H1 (cell line): ENCODE results near the gene CENPF. TPM values are rescaled to one million over a fixed set of nuclear protein-coding genes. Genes with fewer than 3 reads are reported as not detected.

ENCODE experiments used
- CTCF ChIA-PET: fragments of 300-600 bp; sonication (Branson Sonifier 250); formaldehyde crosslinking; loops from one replicate; lab custom pipeline; 2021; ENCODE audit not compliant: partially characterized antibody; lab: Charles Lee
- POLR2A ChIA-PET: fragments of 300-600 bp; sonication (Branson Sonifier 250); formaldehyde crosslinking; loops from one replicate; lab custom pipeline; 2021; ENCODE audit warnings: inconsistent platforms; ENCODE audit not compliant: partially characterized antibody; lab: Charles Lee
- DNase-seq, 2 experiments: peaks; one replicate each; pipeline versions ENCODE4 v3.0.0 to v3.0.0-alpha.2; 2010 to 2022; ENCODE audit warnings: low spot score in 2 of 2, low read depth in 1 of 2, mixed read lengths in 1 of 2
- FAIRE-seq: peaks from 2 replicates; lab custom pipeline; 2011; peaks lifted over from hg19 to GRCh38; lab: Jason Lieb, UNC
- H2AFZ ChIP-seq: 2 replicates; pipeline ENCODE4 v1.8.1; 2012; ENCODE audit warnings: low read length, inconsistent platforms
- H2AK5ac ChIP-seq: 2 replicates; pipeline ENCODE4 v1.6.1; 2013; ENCODE audit warnings: low read depth, low read length
- H2BK120ac ChIP-seq: replicated peaks from 2 replicates; pipeline ENCODE3; 2013; ENCODE audit warnings: low read depth, low read length, inconsistent platforms
- H2BK12ac ChIP-seq: 2 replicates; pipeline ENCODE4 v1.6.1; 2013; ENCODE audit warnings: low read depth, low read length
- H2BK15ac ChIP-seq: 2 replicates; pipeline ENCODE4 v1.6.1; 2013; ENCODE audit warnings: low read length
- H2BK20ac ChIP-seq: 2 replicates; pipeline ENCODE4 v1.6.1; 2013; ENCODE audit warnings: low read length
- H2BK5ac ChIP-seq: 2 replicates; pipeline ENCODE4 v1.6.1; 2013; ENCODE audit warnings: low read depth, low read length
- H3K14ac ChIP-seq: 2 replicates; pipeline ENCODE4 v1.6.1; 2013; ENCODE audit warnings: inconsistent platforms; ENCODE audit not compliant: insufficient read length
- H3K18ac ChIP-seq: 2 replicates; pipeline ENCODE4 v1.6.1; 2013; ENCODE audit warnings: low read length; ENCODE audit errors: extremely low read depth
- H3K23ac ChIP-seq: 2 replicates; pipeline ENCODE4 v1.6.1; 2013; ENCODE audit warnings: inconsistent platforms; ENCODE audit not compliant: insufficient read length
- H3K23me2 ChIP-seq: 2 replicates; pipeline ENCODE4 v1.6.1; 2013; ENCODE audit warnings: low read depth, low read length
- H3K27ac ChIP-seq: 2 replicates; pipeline ENCODE4 v1.6.1; 2011; ENCODE audit warnings: low read depth, low read length, inconsistent platforms
- H3K27me3 ChIP-seq, 4 experiments: replicated peaks in 1 of 4; 1 replicate in 1 of 4; 2 replicates in 3 of 4; pipeline versions ENCODE4 v1.6.1 to v1.8.1; 2011 to 2013; ENCODE audit warnings: low read length in 3 of 4, mild to moderate bottlenecking in 3 of 4, inconsistent platforms in 2 of 4, mixed read lengths in 2 of 4, moderate library complexity in 1 of 4; ENCODE audit not compliant: control insufficient read depth in 3 of 4, insufficient read depth in 3 of 4; ENCODE audit errors: extremely low read depth in 1 of 4
- H3K36me3 ChIP-seq, 4 experiments: 2 replicates each; pipeline versions ENCODE4 v1.6.1 to v1.8.1; 2011 to 2013; ENCODE audit warnings: mild to moderate bottlenecking in 4 of 4, low read length in 3 of 4, moderate library complexity in 2 of 4, control low read depth in 1 of 4, inconsistent platforms in 1 of 4; ENCODE audit not compliant: insufficient read depth in 4 of 4, control insufficient read depth in 2 of 4
- H3K4ac ChIP-seq: replicated peaks from 2 replicates; pipeline ENCODE3; 2013; ENCODE audit warnings: low read length, low read depth, mixed read lengths, inconsistent platforms; ENCODE audit not compliant: insufficient read length
- H3K4me1 ChIP-seq, 4 experiments: replicated peaks in 1 of 4; 1 replicate in 1 of 4; 2 replicates in 3 of 4; pipeline versions ENCODE4 v1.6.1 to v1.8.1; 2011 to 2013; ENCODE audit warnings: low read length in 3 of 4, inconsistent platforms in 2 of 4, mixed read lengths in 1 of 4; ENCODE audit not compliant: insufficient read depth in 4 of 4, control insufficient read depth in 3 of 4
- H3K4me2 ChIP-seq, 2 experiments: 2 replicates each; pipeline versions ENCODE4 v1.6.1 to v1.8.1; 2011 to 2013; ENCODE audit warnings: low read depth in 2 of 2, low read length in 2 of 2, control low read depth in 1 of 2, inconsistent platforms in 1 of 2, mild to moderate bottlenecking in 1 of 2; ENCODE audit not compliant: insufficient read depth in 1 of 2
- H3K4me3 ChIP-seq, 4 experiments: fragments of 200-600, 300-600 bp in 1 of 4; sonication (generic), shearing (Covaris generic), sonication (Bioruptor Twin) in 1 of 4; 2 replicates each; pipeline versions ENCODE4 v1.5.1 to v1.8.1; 2011 to 2016; ENCODE audit warnings: low read length in 4 of 4, low read depth in 3 of 4, control low read depth in 2 of 4, inconsistent platforms in 2 of 4, mild to moderate bottlenecking in 2 of 4, mixed read lengths in 1 of 4, moderate library complexity in 1 of 4; ENCODE audit not compliant: insufficient read depth in 2 of 4; ENCODE audit errors: extremely low read depth in 1 of 4
- H3K56ac ChIP-seq: replicated peaks from 2 replicates; pipeline ENCODE3; 2013; ENCODE audit warnings: low read depth, mild to moderate bottlenecking, mixed read lengths, low read length, inconsistent platforms; ENCODE audit not compliant: insufficient read length
- H3K79me1 ChIP-seq: 2 replicates; pipeline ENCODE4 v1.6.1; 2013; ENCODE audit warnings: low read depth, low read length, control low read depth
- H3K79me2 ChIP-seq, 2 experiments: 2 replicates each; pipeline versions ENCODE4 v1.6.1 to v1.8.1; 2012 to 2013; ENCODE audit warnings: low read length in 2 of 2, mild to moderate bottlenecking in 2 of 2, inconsistent platforms in 1 of 2; ENCODE audit not compliant: insufficient read depth in 2 of 2, control insufficient read depth in 1 of 2
- H3K9ac ChIP-seq, 4 experiments: replicated peaks in 1 of 4; 1 replicate in 1 of 4; 2 replicates in 3 of 4; pipeline versions ENCODE4 v1.6.1 to v1.8.1; 2011 to 2013; ENCODE audit warnings: low read depth in 3 of 4, low read length in 3 of 4, control low read depth in 2 of 4, mild to moderate bottlenecking in 2 of 4, moderate library complexity in 2 of 4, inconsistent platforms in 1 of 4; ENCODE audit errors: extremely low read depth in 1 of 4
- H3K9me3 ChIP-seq, 2 experiments: 2 replicates each; pipeline versions ENCODE4 v1.6.1 to v1.8.1; 2012 to 2013; ENCODE audit warnings: mild to moderate bottlenecking in 2 of 2, moderate library complexity in 2 of 2, control low read depth in 1 of 2, inconsistent platforms in 1 of 2, low read depth in 1 of 2, low read length in 1 of 2, mixed read lengths in 1 of 2; ENCODE audit not compliant: insufficient read depth in 2 of 2
- H4K20me1 ChIP-seq, 2 experiments: replicated peaks in 1 of 2; 2 replicates each; pipeline versions ENCODE3 to v1.8.1; 2011 to 2013; ENCODE audit warnings: inconsistent platforms in 2 of 2, low read length in 2 of 2, mild to moderate bottlenecking in 1 of 2; ENCODE audit not compliant: insufficient read depth in 2 of 2, control insufficient read depth in 1 of 2
- H4K5ac ChIP-seq: 2 replicates; pipeline ENCODE4 v1.6.1; 2013; ENCODE audit warnings: low read length, low read depth, mixed read lengths, inconsistent platforms; ENCODE audit not compliant: insufficient read length
- H4K8ac ChIP-seq: 2 replicates; pipeline ENCODE4 v1.8.0; 2013; ENCODE audit warnings: mild to moderate bottlenecking, moderate library complexity, low read length, inconsistent platforms; ENCODE audit not compliant: insufficient read depth; ENCODE audit errors: extremely low read depth
- H4K91ac ChIP-seq: replicated peaks from 2 replicates; pipeline ENCODE3; 2013; ENCODE audit warnings: low read length, mixed read lengths, inconsistent platforms; ENCODE audit not compliant: insufficient read length
- ATF2 ChIP-seq: IDR thresholded peaks from 2 replicates; pipeline ENCODE4 v1.6.1; 2012; ENCODE audit warnings: low read length, inconsistent platforms
- CTBP2 ChIP-seq: IDR thresholded peaks from 2 replicates; pipeline ENCODE4 v1.7.0; 2011; ENCODE audit warnings: borderline replicate concordance, mild to moderate bottlenecking, moderate library complexity, mixed read lengths, low read length; ENCODE audit not compliant: insufficient read depth, insufficient read length
- CTCF ChIP-seq, 3 experiments: IDR thresholded peaks; 1 replicate in 2 of 3; 2 replicates in 1 of 3; pipeline versions ENCODE4 v1.5.1 to v1.6.1; 2011; ENCODE audit warnings: low read length in 3 of 3, mild to moderate bottlenecking in 3 of 3, inconsistent platforms in 2 of 3, low read depth in 1 of 3, moderate library complexity in 1 of 3; ENCODE audit not compliant: insufficient read depth in 1 of 3; ENCODE audit errors: control extremely low read depth in 1 of 3
- MAFK ChIP-seq: IDR thresholded peaks from 2 replicates; pipeline ENCODE4 v1.6.1; 2012; ENCODE audit warnings: low read depth, mild to moderate bottlenecking, improper control_type of control experiment, low read length
- RAD21 ChIP-seq, 2 experiments: IDR thresholded peaks in 1 of 2; conservative IDR thresholded peaks in 1 of 2; 2 replicates each; pipeline ENCODE4 v1.6.1; 2011; ENCODE audit warnings: low read depth in 2 of 2, low read length in 2 of 2, improper control_type of control experiment in 1 of 2, inconsistent platforms in 1 of 2, mild to moderate bottlenecking in 1 of 2, moderate library complexity in 1 of 2
- WGBS, 2 experiments: shearing (Covaris generic) in 1 of 2; methylation state at CpG; one replicate each; pipeline versions ENCODE4 v1.1.6 to v1.1.7; 2013 to 2015; ENCODE audit warnings: low lambda C conversion rate in 2 of 2, mixed read lengths in 2 of 2, inconsistent platforms in 1 of 2, low coverage in 1 of 2, missing lambda C conversion rate in 1 of 2; ENCODE audit not compliant: insufficient replicate concordance in 2 of 2, insufficient coverage in 1 of 2, insufficient read length in 1 of 2; ENCODE audit errors: extremely low coverage in 1 of 2, missing lambda C conversion rate in 1 of 2; 5-methylcytosine and 5-hydroxymethylcytosine counted together
- polyA plus RNA-seq, 7 experiments: library from polyadenylated mRNA; depleted of rRNA in 3 of 7; stranded (reverse) in 5 of 7; unstranded in 2 of 7; fragments of >200 nt in 5 of 7; fragments of 200-250 nt in 2 of 7; gene quantifications; 1 replicate in 5 of 7; 2 replicates in 1 of 7; 4 replicates in 1 of 7; pipeline versions ENCODE4 v1.2.1 to v1.2.3, GENCODE V29; 2011 to 2013; ENCODE audit warnings: missing spikeins in 2 of 7, mixed read lengths in 2 of 7
- total RNA-seq: library from RNA; stranded (reverse); fragmentation: NEBNext Ultra II Directional; extraction: Animal tissue kit (Norgen Biotek cat#: 25700); gene quantifications from 2 replicates; pipeline ENCODE4 v1.2.1, GENCODE V29; 2021

The CENPF gene
- total and polyA plus RNA-seq, 2 of the 8 experiments (the other 6 are each of a cell fraction or from before 2014, with no cell fraction given): 13.7 to 170 TPM

GRCh38 chr1:214660900-214661299 lies 57.9 kb downstream of the CENPF start:
- Histone ChIP-seq H3K56ac (no peak overlapping the region), H3K27ac (no peak overlapping the region), H3K23me2 (no peaks in the 10 kb centered on the region), H4K5ac (no peak overlapping the region), H2BK15ac (no peak overlapping the region), H3K9me3 (no peaks in the 10 kb centered on the region), H2BK20ac (no peak overlapping the region), H3K79me2 (no peaks in the 10 kb centered on the region; a peak in 1 of 4 replicates), H4K8ac (no peak overlapping the region), H4K91ac (no peak overlapping the region), H3K4me2 (no peak overlapping the region), H3K9ac (no peak overlapping the region), H3K79me1 (no peaks in the 10 kb centered on the region), H4K20me1 (no peaks in the 10 kb centered on the region), H3K4me1 (no peaks in the 10 kb centered on the region)
- POLR2A ChIA-PET: no interaction called here
- no peak for FAIRE-seq
- TF ChIP-seq ATF2: no peak
- TF ChIP-seq CTCF (IDR thresholded peaks at IDR 0.05; ENCODE audit: control extremely low read depth in 1 of 3, insufficient read depth in 1 of 3, low read depth in 1 of 3, low read length in 3 of 3): peak in 2 of 3 experiments; percentile 7 to 32; a peak in 2 of 4 replicates
- peak; percentile 32 to 46 for TF ChIP-seq RAD21 (IDR thresholded peaks at IDR 0.05 in 1 of 2, conservative IDR thresholded peaks at IDR 0.05 in 1 of 2; ENCODE audit: low read depth in 2 of 2, low read length in 2 of 2)
- peak; percentile 44; the same call in 1 of the 2 replicates for TF ChIP-seq MAFK
- no peak for TF ChIP-seq CTBP2
- TF ChIP-seq, all 59 proteins: peak for 3
- Histone ChIP-seq H2BK120ac (no peak overlapping the region), H3K4me3 (no peak overlapping the region), H3K23ac (no peak overlapping the region), H2BK5ac (no peak overlapping the region), H2AFZ (no peak overlapping the region), H3K18ac (no peak overlapping the region), H3K36me3 (peaks cover 19 to 98% (median 78%) of the 10 kb centered on the region in 4 experiments), H2AK5ac (no peak overlapping the region), H3K4ac (no peak overlapping the region), H2BK12ac (no peak overlapping the region), H3K27me3 (no peaks in the 10 kb centered on the region), H3K14ac (no peak overlapping the region)
- CTCF ChIA-PET: interaction anchor here (0.7 to 3.5 kb wide), 5 partner anchors 10 to 720 kb away, joined by 3 to 18 read pairs (median 9); no protein-coding TSS in a partner anchor
- 86% methylated on average over 4 of the region's 4 CpGs; no CpG with 5 or more reads in 1 of the 2 experiments for WGBS, 2 experiments
- no peak for DNase-seq
